Esophagus muscularis mucosa (tissue), 3 donors: ENCODE data around the gene KCNJ13.

ENCODE experiments used
- CTCF ChIP-seq, 3 experiments: fragments of 200-600 bp in 2 of 3; fragments of 450-650 bp in 1 of 3; sonication (generic) in 2 of 3; IDR thresholded peaks; one replicate each; pipeline ENCODE4 v1.5.1; 2017 to 2019; ENCODE audit warnings: antibody characterized with exemption in 3 of 3, mild to moderate bottlenecking in 2 of 3, moderate library complexity in 1 of 3
- POLR2A ChIP-seq: fragments of 450-650 bp; IDR thresholded peaks from one replicate; pipeline ENCODE4 v1.6.1; 2017; ENCODE audit warnings: antibody characterized with exemption, moderate library complexity, mild to moderate bottlenecking, low read depth
- POLR2AphosphoS5 ChIP-seq, 2 donors: sonication (generic); formaldehyde crosslinking; IDR thresholded peaks; one replicate each; pipeline ENCODE4 v1.6.1; 2017; ENCODE audit warnings: antibody characterized with exemption in 2 of 2

DNA sequence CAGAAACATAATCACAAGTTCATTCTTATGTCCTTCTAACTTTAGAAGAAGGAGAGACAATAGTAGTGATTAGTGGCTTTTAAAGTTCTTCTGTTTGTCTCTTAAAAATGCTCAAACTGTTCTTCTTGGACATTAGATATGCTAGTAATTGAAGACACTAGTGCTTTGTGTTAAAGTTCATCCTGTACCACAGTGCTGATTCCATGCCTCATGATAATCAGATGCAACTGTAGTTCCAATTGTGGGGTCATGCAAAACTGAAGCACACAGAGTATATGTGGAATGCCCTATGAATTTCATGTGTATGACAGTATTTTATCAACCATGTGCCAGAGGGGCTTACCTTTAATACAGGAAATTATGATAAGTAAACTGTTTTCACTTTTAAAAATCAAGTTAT lies 11.4 kb upstream of the KCNJ13 start:
- no peak for TF ChIP-seq CTCF (IDR thresholded peaks at IDR 0.05)
- TF ChIP-seq POLR2A = no peak
- TF ChIP-seq POLR2AphosphoS5 (IDR thresholded peaks at IDR 0.05) = no peak
